K562 (cell line): ENCODE data around the gene KPNA3. TPM values are rescaled to one million over a fixed set of nuclear protein-coding genes. Genes with fewer than 3 reads are reported as not detected.

Experiments
- ATAC-seq: fragments of 200-7000 bp; cut with Tn5 transposase; 3 replicates; pipeline ENCODE4 v1.9.1; 2020; ENCODE audit warnings: moderate library complexity
- BruUV-seq: library from RNA; stranded (reverse); fragments of 400-500 nt; replicated peaks from 2 replicates; lab custom pipeline; 2021; lab: Mats Ljungman, UMichigan
- CTCF ChIA-PET: fragments of 300-600 bp; formaldehyde crosslinking; extraction: SDS; loops from one replicate; lab custom pipeline; 2021; ENCODE audit warnings: low intra/inter-chr PET ratio; lab: Yijun Ruan, JAX
- POLR2A ChIA-PET: fragments of 300-600, 350-650 bp; sonication (Branson Sonifier 250); formaldehyde crosslinking; extraction: SDS; loops from one replicate; lab custom pipeline; 2021; ENCODE audit warnings: antibody characterized with exemption, inconsistent platforms; lab: Yijun Ruan, JAX
- DNase-seq, 4 experiments: peaks; one replicate each; pipeline versions ENCODE4 v3.0.0 to v3.0.0-alpha.2; 2011 to 2018; ENCODE audit warnings: low spot score in 3 of 4, mixed read lengths in 3 of 4; ENCODE audit errors: extremely low read depth in 1 of 4
- FAIRE-seq: peaks from 2 replicates; lab custom pipeline; 2011; peaks lifted over from hg19 to GRCh38; lab: Jason Lieb, UNC
- H2AFZ ChIP-seq: 2 replicates; pipeline ENCODE4 v1.6.0; 2011; ENCODE audit warnings: low read depth, low read length, control low read depth, inconsistent platforms
- H3K27ac ChIP-seq: fragments of 200-600 bp; 3 replicates; pipeline ENCODE4 v1.8.0; 2011; ENCODE audit warnings: low read depth, mild to moderate bottlenecking, control low read depth, inconsistent platforms, low read length, moderate library complexity, mixed read lengths; ENCODE audit errors: extremely low read depth
- H3K27me3 ChIP-seq, 2 experiments: fragments of 300-600 bp in 1 of 2; 2 replicates in 1 of 2; 3 replicates in 1 of 2; pipeline versions ENCODE4 v1.6.0 to v1.8.0; 2011; ENCODE audit warnings: inconsistent platforms in 2 of 2, low read length in 2 of 2, mild to moderate bottlenecking in 1 of 2, mixed read lengths in 1 of 2, moderate library complexity in 1 of 2; ENCODE audit not compliant: control insufficient read depth in 2 of 2, insufficient read depth in 2 of 2
- H3K36me3 ChIP-seq: fragments of 300-600 bp; 3 replicates; pipeline ENCODE4 v1.8.0; 2011; ENCODE audit warnings: mild to moderate bottlenecking, low read length, inconsistent platforms; ENCODE audit not compliant: control insufficient read depth, insufficient read depth
- H3K4me1 ChIP-seq, 2 experiments: fragments of 200-600 bp in 1 of 2; replicated peaks in 1 of 2; 2 replicates in 1 of 2; 3 replicates in 1 of 2; pipeline versions ENCODE4 v1.5.1 to v1.8.0; 2011; ENCODE audit warnings: inconsistent platforms in 2 of 2, low read length in 2 of 2, mild to moderate bottlenecking in 1 of 2, mixed read lengths in 1 of 2, moderate library complexity in 1 of 2; ENCODE audit not compliant: control insufficient read depth in 2 of 2, insufficient read depth in 2 of 2
- H3K4me2 ChIP-seq: 2 replicates; pipeline ENCODE4 v1.6.1; 2011; ENCODE audit warnings: low read length, control low read depth, inconsistent platforms, mixed read lengths; ENCODE audit not compliant: insufficient read depth
- H3K4me3 ChIP-seq: fragments of 200-600 bp; sonication (generic), shearing (Covaris generic); 2 replicates; pipeline ENCODE4 v1.5.1; 2016; ENCODE audit warnings: control low read depth, inconsistent platforms
- H3K79me2 ChIP-seq: fragments of 200-600 bp; 3 replicates; pipeline ENCODE4 v1.8.0; 2011; ENCODE audit warnings: low read length, inconsistent platforms; ENCODE audit not compliant: control insufficient read depth, insufficient read depth
- H3K9ac ChIP-seq, 2 experiments: 2 replicates each; pipeline versions ENCODE4 v1.6.0 to v1.6.1; 2011; ENCODE audit warnings: low read depth in 2 of 2, low read length in 2 of 2, control low read depth in 1 of 2, inconsistent platforms in 1 of 2, mild to moderate bottlenecking in 1 of 2, mixed read lengths in 1 of 2; ENCODE audit not compliant: insufficient read depth in 1 of 2
- H3K9me1 ChIP-seq: one replicate; pipeline ENCODE4 v1.6.0; 2011; ENCODE audit warnings: inconsistent platforms, mild to moderate bottlenecking, low read length, moderate library complexity; ENCODE audit not compliant: control insufficient read depth, insufficient read depth
- H3K9me3 ChIP-seq: replicated peaks from 2 replicates; pipeline ENCODE4 v1.5.1; 2011; ENCODE audit warnings: low read depth, low read length, inconsistent platforms; ENCODE audit not compliant: control insufficient read depth, insufficient read depth
- H4K20me1 ChIP-seq: replicated peaks from 2 replicates; pipeline ENCODE4 v1.6.1; 2011; ENCODE audit warnings: low read length, inconsistent platforms, mixed read lengths; ENCODE audit not compliant: control insufficient read depth, insufficient read depth
- KDM4B ChIP-seq, 2 experiments: fragments of 450-650 bp in 1 of 2; sonication (generic) in 1 of 2; IDR thresholded peaks; 2 replicates each; pipeline ENCODE4 v1.6.1; 2016 to 2017; ENCODE audit warnings: borderline replicate concordance in 2 of 2, antibody characterized with exemption in 1 of 2, low read depth in 1 of 2, mild to moderate bottlenecking in 1 of 2
- MTA1 ChIP-seq: fragments of 450-650 bp; IDR thresholded peaks from 2 replicates; pipeline ENCODE4 v1.6.1; 2017; ENCODE audit warnings: borderline replicate concordance
- NCOA6 ChIP-seq: fragments of 450-650 bp; IDR thresholded peaks from 2 replicates; pipeline ENCODE4 v1.6.1; 2017; ENCODE audit warnings: mild to moderate bottlenecking
- TAF9B ChIP-seq: fragments of 450-650 bp; IDR thresholded peaks from 2 replicates; pipeline ENCODE4 v1.6.1; 2018; ENCODE audit warnings: mild to moderate bottlenecking; ENCODE audit not compliant: partially characterized antibody
- ZBTB9 ChIP-seq: fragments of 450-650 bp; formaldehyde crosslinking; IDR thresholded peaks from 2 replicates; pipeline ENCODE4 v1.4.0; 2020; ENCODE audit warnings: mild to moderate bottlenecking, moderate library complexity
- ZNF449 ChIP-seq: fragments of 250-450 bp; sonication (Bioruptor Pico); IDR thresholded peaks from 2 replicates; pipeline ENCODE4 v1.8.0; 2022; ENCODE audit warnings: moderate library complexity, mild to moderate bottlenecking, inconsistent platforms
- ZNF57 ChIP-seq: fragments of 450-650 bp; formaldehyde crosslinking; IDR thresholded peaks from 2 replicates; pipeline ENCODE4 v1.4.0; 2020; ENCODE audit warnings: mild to moderate bottlenecking, moderate library complexity
- in situ Hi-C: fragments of 300-500 bp; cut with MboI; formaldehyde crosslinking; loops from 4 replicates; pipeline ENCODE4 v1.15.0; 2018; ENCODE audit warnings: inconsistent platforms, mixed read lengths
- intact Hi-C: fragments of 100-400 bp; cut with micrococcal nuclease; formaldehyde crosslinking; loops from 2 replicates; pipeline ENCODE4 v1.14.2; 2022
- polyA plus RNA-seq, 8 experiments: library from polyadenylated mRNA; depleted of rRNA in 4 of 8; stranded (reverse) in 5 of 8; unstranded in 3 of 8; fragments of >200 nt; fragmentation: Nextera tagmentation in 2 of 8; fragmentation: Illumina TruSeq in 1 of 8; extraction: Ambion mirVana in 2 of 8; extraction: Trizol in 1 of 8; gene quantifications; 2 replicates each; pipeline versions ENCODE4 v1.2.1 to v1.2.3, GENCODE V29; 2011 to 2014; ENCODE audit warnings: inconsistent platforms in 1 of 8, missing spikeins in 1 of 8
- total RNA-seq, 7 experiments: library from RNA; depleted of rRNA in 6 of 7; stranded (reverse); fragments of >200 nt in 6 of 7; fragmentation: Illumina TruSeq in 2 of 7; extraction: Trizol in 2 of 7; gene quantifications; 2 replicates each; pipeline versions ENCODE4 v1.2.1 to v1.2.3, GENCODE V29; 2011 to 2021; ENCODE audit warnings: low replicate concordance in 1 of 7
- TF ChIP-seq, protein P1 (sequence below): fragments of 450-650 bp; formaldehyde crosslinking; IDR thresholded peaks from 2 replicates; pipeline ENCODE4 v1.4.0; 2020; ENCODE audit warnings: mild to moderate bottlenecking, mixed read lengths
- TF ChIP-seq, protein P2 (sequence below): IDR thresholded peaks from 2 replicates; pipeline ENCODE4 v1.6.1; 2016; ENCODE audit warnings: missing genetic modification characterization, missing compliant biosample characterization

The KPNA3 gene
- total and polyA plus RNA-seq, 9 of the 15 experiments (the other 6 are each of a cell fraction or from before 2014, with no cell fraction given), result 8.5 to 23.4 (median 15.7) TPM

GRCh38 chr13:49731766-49732165, 60.7 kb downstream of the KPNA3 start:
- Histone ChIP-seq H2AFZ (no peak overlapping the region), H4K20me1 (no peaks in the 10 kb centered on the region), H3K4me1 (no peaks in the 10 kb centered on the region), H3K9ac (no peak overlapping the region), H3K27me3 (no peaks in the 10 kb centered on the region), H3K36me3 (peaks cover 22% of the 10 kb centered on the region; the same call in 1 of the 3 replicates), H3K9me3 (no peaks in the 10 kb centered on the region), H3K9me1 (no peaks in the 10 kb centered on the region), H3K4me3 (no peak overlapping the region), H3K4me2 (no peak overlapping the region), H3K79me2 (no peaks in the 10 kb centered on the region), H3K27ac (no peak overlapping the region)
- ChIA-PET POLR2A (no interaction called here), CTCF (no interaction called here)
- FAIRE-seq (no peak), DNase-seq (no peak), ATAC-seq (no peak)
- TF ChIP-seq ZBTB9 (CRISPR knock-in tag), result no peak
- no peak for TF ChIP-seq ZNF57 (CRISPR knock-in tag)
- TF ChIP-seq MTA1, result no peak
- TF ChIP-seq NCOA6, result no peak
- TF ChIP-seq, protein P1, sequence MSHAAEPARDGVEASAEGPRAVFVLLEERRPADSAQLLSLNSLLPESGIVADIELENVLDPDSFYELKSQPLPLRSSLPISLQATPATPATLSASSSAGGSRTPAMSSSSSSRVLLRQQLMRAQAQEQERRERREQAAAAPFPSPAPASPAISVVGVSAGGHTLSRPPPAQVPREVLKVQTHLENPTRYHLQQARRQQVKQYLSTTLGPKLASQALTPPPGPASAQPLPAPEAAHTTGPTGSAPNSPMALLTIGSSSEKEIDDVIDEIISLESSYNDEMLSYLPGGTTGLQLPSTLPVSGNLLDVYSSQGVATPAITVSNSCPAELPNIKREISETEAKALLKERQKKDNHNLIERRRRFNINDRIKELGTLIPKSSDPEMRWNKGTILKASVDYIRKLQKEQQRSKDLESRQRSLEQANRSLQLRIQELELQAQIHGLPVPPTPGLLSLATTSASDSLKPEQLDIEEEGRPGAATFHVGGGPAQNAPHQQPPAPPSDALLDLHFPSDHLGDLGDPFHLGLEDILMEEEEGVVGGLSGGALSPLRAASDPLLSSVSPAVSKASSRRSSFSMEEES, result no peak
- TF ChIP-seq TAF9B, result no peak
- TF ChIP-seq, protein P2, sequence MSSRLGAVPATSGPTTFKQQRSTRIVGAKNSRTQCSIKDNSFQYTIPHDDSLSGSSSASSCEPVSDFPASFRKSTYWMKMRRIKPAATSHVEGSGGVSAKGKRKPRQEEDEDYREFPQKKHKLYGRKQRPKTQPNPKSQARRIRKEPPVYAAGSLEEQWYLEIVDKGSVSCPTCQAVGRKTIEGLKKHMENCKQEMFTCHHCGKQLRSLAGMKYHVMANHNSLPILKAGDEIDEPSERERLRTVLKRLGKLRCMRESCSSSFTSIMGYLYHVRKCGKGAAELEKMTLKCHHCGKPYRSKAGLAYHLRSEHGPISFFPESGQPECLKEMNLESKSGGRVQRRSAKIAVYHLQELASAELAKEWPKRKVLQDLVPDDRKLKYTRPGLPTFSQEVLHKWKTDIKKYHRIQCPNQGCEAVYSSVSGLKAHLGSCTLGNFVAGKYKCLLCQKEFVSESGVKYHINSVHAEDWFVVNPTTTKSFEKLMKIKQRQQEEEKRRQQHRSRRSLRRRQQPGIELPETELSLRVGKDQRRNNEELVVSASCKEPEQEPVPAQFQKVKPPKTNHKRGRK (tag), result no peak
- TF ChIP-seq KDM4B (IDR thresholded peaks at IDR 0.05; ENCODE audit: borderline replicate concordance in 2 of 2, low read depth in 1 of 2), result no peak
- TF ChIP-seq ZNF449 (CRISPR knock-in tag), result no peak
- intact Hi-C loops, result no loop called here
- in situ Hi-C loops, result no loop called here
- BruUV-seq, result no TSS peak
